Vagina (tissue), 2 donors: ENCODE measurements around the gene KLC3. TPM values are rescaled to one million over a fixed set of nuclear protein-coding genes. Genes with fewer than 3 reads are reported as not detected.

Experiments used
- DNase-seq, 2 donors: peaks; one replicate each; pipeline ENCODE4 v3.0.0-alpha.2; 2017; ENCODE audit errors: extremely low spot score in 2 of 2
- H3K27ac ChIP-seq: fragments of 200-600 bp; sonication (generic); one replicate; pipeline ENCODE4 v1.5.1; 2019
- H3K27me3 ChIP-seq: fragments of 200-600 bp; sonication (generic); one replicate; pipeline ENCODE4 v1.5.1; 2019
- H3K36me3 ChIP-seq, 2 donors: fragments of 200-600 bp; sonication (generic); one replicate each; pipeline ENCODE4 v1.5.1; 2017 to 2019
- H3K4me1 ChIP-seq: fragments of 200-600 bp; sonication (generic); one replicate; pipeline ENCODE4 v1.5.1; 2019
- H3K4me3 ChIP-seq, 2 donors: fragments of 200-600 bp; sonication (generic); 1 replicate in 1 of 2; 2 replicates in 1 of 2; pipeline ENCODE4 v1.5.1; 2016 to 2019
- H3K9me3 ChIP-seq: fragments of 200-600 bp; sonication (generic); one replicate; pipeline ENCODE4 v1.5.1; 2019
- POLR2A ChIP-seq, 2 donors: fragments of 450-650 bp; IDR thresholded peaks; one replicate each; pipeline ENCODE4 v1.6.1; 2017; ENCODE audit warnings: antibody characterized with exemption in 2 of 2, mild to moderate bottlenecking in 2 of 2, moderate library complexity in 2 of 2
- POLR2AphosphoS5 ChIP-seq, 2 donors: sonication (generic); formaldehyde crosslinking; IDR thresholded peaks; one replicate each; pipeline ENCODE4 v1.9.0; 2017; ENCODE audit warnings: antibody characterized with exemption in 2 of 2, mild to moderate bottlenecking in 2 of 2, low read depth in 1 of 2; ENCODE audit not compliant: insufficient read depth in 1 of 2
- intact Hi-C: fragments of 100-400 bp; cut with DNase I; formaldehyde crosslinking; loops from one replicate; pipeline ENCODE4 v1.15.1; 2023
- total RNA-seq: library from RNA; depleted of rRNA; stranded (reverse); fragments of >200 nt; gene quantifications from one replicate; pipeline ENCODE4 v1.2.3, GENCODE V29; 2016
- TF ChIP-seq, protein P1 (sequence below), 3 experiments: fragments of 450-650 bp in 2 of 3; fragments of 200-600 bp in 1 of 3; sonication (generic) in 1 of 3; IDR thresholded peaks; one replicate each; pipeline ENCODE4 v1.5.1; 2017 to 2019; ENCODE audit warnings: antibody characterized with exemption in 3 of 3, mild to moderate bottlenecking in 2 of 3, moderate library complexity in 2 of 3

KLC3 gene
- total RNA-seq, 1 donor from 2014 or later = 20.9 TPM

DNA sequence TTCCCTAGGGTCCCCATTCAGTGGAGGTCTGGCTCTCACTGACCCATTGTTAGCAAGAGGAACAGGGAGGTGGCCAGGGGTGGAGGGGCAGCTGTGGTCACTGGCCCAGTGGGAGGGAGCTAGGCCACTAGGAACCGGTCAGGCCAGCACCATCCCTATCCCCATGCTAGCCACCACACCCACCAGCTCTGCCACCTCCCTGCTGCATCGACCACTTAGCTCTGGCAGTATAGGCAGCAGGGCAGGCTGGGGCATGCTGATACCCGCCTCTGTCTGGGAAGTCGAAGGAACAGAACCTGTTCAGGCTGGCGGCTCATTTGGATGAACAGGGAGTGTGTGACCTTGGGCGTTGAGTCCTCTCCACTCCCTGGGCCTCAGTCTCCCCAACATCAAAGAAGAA is 59.6 kb downstream of the KLC3 start:
- H3K36me3 ChIP-seq = peaks cover 0 to 7% of the 10 kb centered on the region in 2 donors
- H3K27ac ChIP-seq = no peak overlapping the region
- no peak overlapping the region for H3K4me3 ChIP-seq
- H3K9me3 ChIP-seq = no peaks in the 10 kb centered on the region
- TF ChIP-seq, protein P1, sequence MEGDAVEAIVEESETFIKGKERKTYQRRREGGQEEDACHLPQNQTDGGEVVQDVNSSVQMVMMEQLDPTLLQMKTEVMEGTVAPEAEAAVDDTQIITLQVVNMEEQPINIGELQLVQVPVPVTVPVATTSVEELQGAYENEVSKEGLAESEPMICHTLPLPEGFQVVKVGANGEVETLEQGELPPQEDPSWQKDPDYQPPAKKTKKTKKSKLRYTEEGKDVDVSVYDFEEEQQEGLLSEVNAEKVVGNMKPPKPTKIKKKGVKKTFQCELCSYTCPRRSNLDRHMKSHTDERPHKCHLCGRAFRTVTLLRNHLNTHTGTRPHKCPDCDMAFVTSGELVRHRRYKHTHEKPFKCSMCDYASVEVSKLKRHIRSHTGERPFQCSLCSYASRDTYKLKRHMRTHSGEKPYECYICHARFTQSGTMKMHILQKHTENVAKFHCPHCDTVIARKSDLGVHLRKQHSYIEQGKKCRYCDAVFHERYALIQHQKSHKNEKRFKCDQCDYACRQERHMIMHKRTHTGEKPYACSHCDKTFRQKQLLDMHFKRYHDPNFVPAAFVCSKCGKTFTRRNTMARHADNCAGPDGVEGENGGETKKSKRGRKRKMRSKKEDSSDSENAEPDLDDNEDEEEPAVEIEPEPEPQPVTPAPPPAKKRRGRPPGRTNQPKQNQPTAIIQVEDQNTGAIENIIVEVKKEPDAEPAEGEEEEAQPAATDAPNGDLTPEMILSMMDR (IDR thresholded peaks at IDR 0.05) = no peak
- TF ChIP-seq POLR2AphosphoS5 (IDR thresholded peaks at IDR 0.05; ENCODE audit: insufficient read depth in 1 of 2, low read depth in 1 of 2) (no peak), POLR2A (IDR thresholded peaks at IDR 0.05) (no peak)
- no peaks in the 10 kb centered on the region for H3K27me3 ChIP-seq
- no peak for DNase-seq
- intact Hi-C loops = no loop called here
- H3K4me1 ChIP-seq = peaks cover 40% of the 10 kb centered on the region

Other genes starting within 250 kb of the KLC3 start
- 23.8 TPM for gene PPP1R37, start 247.6 kb upstream of the KLC3 start, total RNA-seq
- 14.0 TPM for gene NKPD1, start 179.8 kb upstream of the KLC3 start, total RNA-seq
- 28.7 TPM for gene TRAPPC6A, start 162.5 kb upstream of the KLC3 start, total RNA-seq
- gene BLOC1S3, start 162.0 kb upstream of the KLC3 start, total RNA-seq = 12.5 TPM
- gene EXOC3L2, start 95.3 kb upstream of the KLC3 start, total RNA-seq = 6.1 TPM
- 16.7 TPM for gene MARK4, start 89.5 kb upstream of the KLC3 start, total RNA-seq
- not detected for gene CKM, start 17.9 kb upstream of the KLC3 start, total RNA-seq
- 17.9 TPM for gene ERCC2, start 29.8 kb downstream of the KLC3 start, total RNA-seq
- gene PPP1R13L, start 64.3 kb downstream of the KLC3 start, total RNA-seq = 111 TPM
- gene POLR1G, start 65.9 kb downstream of the KLC3 start, total RNA-seq = 2.2 TPM
- 123 TPM for gene ERCC1, start 83.2 kb downstream of the KLC3 start, total RNA-seq
- 20.6 TPM for gene FOSB, start 127.2 kb downstream of the KLC3 start, total RNA-seq
- 13.0 TPM for gene RTN2, start 156.3 kb downstream of the KLC3 start, total RNA-seq
- gene PPM1N, start 157.7 kb downstream of the KLC3 start, total RNA-seq = 3.9 TPM
- gene VASP, start 166.7 kb downstream of the KLC3 start, total RNA-seq = 103 TPM
- 6.6 TPM for gene OPA3, start 244.1 kb downstream of the KLC3 start, total RNA-seq